H9 (cell line): ENCODE measurements around the gene MLST8. TPM values are rescaled to one million over a fixed set of nuclear protein-coding genes. Genes with fewer than 3 reads are reported as not detected.

Experiments
- DNase-seq: peaks from one replicate; pipeline ENCODE4 v3.0.0-alpha.2; 2017
- H2AFZ ChIP-seq: one replicate; pipeline ENCODE4 v1.6.1; 2013; ENCODE audit warnings: mild to moderate bottlenecking, low read length, control low read depth, moderate library complexity
- H2AK5ac ChIP-seq: 2 replicates; pipeline ENCODE4 v1.6.1; 2013; ENCODE audit warnings: low read length, control low read depth, mixed read lengths; ENCODE audit not compliant: insufficient read length
- H2BK120ac ChIP-seq: one replicate; pipeline ENCODE4 v1.6.1; 2013; ENCODE audit warnings: low read depth, mild to moderate bottlenecking, low read length, control low read depth, inconsistent platforms; ENCODE audit not compliant: poor library complexity, severe bottlenecking
- H2BK12ac ChIP-seq: 2 replicates; pipeline ENCODE4 v1.6.1; 2013; ENCODE audit warnings: low read length, control low read depth, mixed read lengths, low read depth; ENCODE audit not compliant: insufficient read length
- H2BK15ac ChIP-seq: 2 replicates; pipeline ENCODE4 v1.6.1; 2013; ENCODE audit warnings: low read depth, low read length, control low read depth
- H2BK20ac ChIP-seq: one replicate; pipeline ENCODE4 v1.6.1; 2013; ENCODE audit warnings: low read depth, mild to moderate bottlenecking, low read length, control low read depth, inconsistent platforms; ENCODE audit not compliant: poor library complexity, severe bottlenecking
- H2BK5ac ChIP-seq: 2 replicates; pipeline ENCODE4 v1.6.1; 2013; ENCODE audit warnings: low read length, control low read depth, mixed read lengths; ENCODE audit not compliant: insufficient read length
- H3K14ac ChIP-seq: 2 replicates; pipeline ENCODE4 v1.6.1; 2013; ENCODE audit warnings: low read length, control low read depth; ENCODE audit not compliant: insufficient read depth
- H3K18ac ChIP-seq: 2 replicates; pipeline ENCODE4 v1.6.1; 2013; ENCODE audit warnings: low read depth, mild to moderate bottlenecking, mixed read lengths, low read length, control low read depth; ENCODE audit not compliant: insufficient read length
- H3K23ac ChIP-seq: 2 replicates; pipeline ENCODE4 v1.6.1; 2013; ENCODE audit warnings: low read length, control low read depth, mixed read lengths, low read depth; ENCODE audit not compliant: insufficient read length
- H3K23me2 ChIP-seq: 2 replicates; pipeline ENCODE4 v1.6.1; 2013; ENCODE audit warnings: low read depth, mild to moderate bottlenecking, mixed read lengths, low read length, control low read depth; ENCODE audit not compliant: insufficient read length, poor library complexity, severe bottlenecking
- H3K27ac ChIP-seq: 2 replicates; pipeline ENCODE4 v1.5.1; 2013; ENCODE audit warnings: low read length, control low read depth, mixed read lengths, low read depth; ENCODE audit not compliant: insufficient read length
- H3K27me3 ChIP-seq: 2 replicates; pipeline ENCODE4 v1.6.1; 2013; ENCODE audit warnings: low read length, control low read depth, inconsistent platforms; ENCODE audit not compliant: insufficient read depth
- H3K4ac ChIP-seq: 2 replicates; pipeline ENCODE4 v1.6.1; 2013; ENCODE audit warnings: low read depth, mild to moderate bottlenecking, control low read depth, inconsistent platforms, low read length, moderate library complexity
- H3K4me1 ChIP-seq: 2 replicates; pipeline ENCODE4 v1.6.1; 2013; ENCODE audit warnings: low read length, control low read depth, inconsistent platforms; ENCODE audit not compliant: insufficient read depth
- H3K4me2 ChIP-seq: 2 replicates; pipeline ENCODE4 v1.6.1; 2013; ENCODE audit warnings: low read length, control low read depth, mixed read lengths; ENCODE audit not compliant: insufficient read length, insufficient read depth
- H3K56ac ChIP-seq: 2 replicates; pipeline ENCODE4 v1.6.1; 2013; ENCODE audit warnings: low read depth, mild to moderate bottlenecking, mixed read lengths, low read length, control low read depth; ENCODE audit not compliant: insufficient read length
- H3K79me1 ChIP-seq: 2 replicates; pipeline ENCODE4 v1.6.1; 2013; ENCODE audit warnings: low read depth, mild to moderate bottlenecking, moderate library complexity, low read length, control low read depth, inconsistent platforms; ENCODE audit not compliant: insufficient read depth, poor library complexity, severe bottlenecking
- H3K79me2 ChIP-seq: 2 replicates; pipeline ENCODE4 v1.6.1; 2013; ENCODE audit warnings: low read length, control low read depth, inconsistent platforms; ENCODE audit not compliant: insufficient read depth
- H3K9ac ChIP-seq: 2 replicates; pipeline ENCODE4 v1.6.1; 2013; ENCODE audit warnings: low read length, control low read depth, mixed read lengths; ENCODE audit not compliant: insufficient read length; ENCODE audit errors: extremely low read depth
- H3K9me3 ChIP-seq: one replicate; pipeline ENCODE4 v1.6.1; 2013; ENCODE audit warnings: low read depth, low read length, inconsistent platforms; ENCODE audit not compliant: control insufficient read depth
- H3T11ph ChIP-seq: one replicate; pipeline ENCODE4 v1.6.1; 2013; ENCODE audit warnings: mild to moderate bottlenecking, low read length, control low read depth, inconsistent platforms
- H4K20me1 ChIP-seq: one replicate; pipeline ENCODE4 v1.6.1; 2013; ENCODE audit not compliant: control insufficient read depth, insufficient read length, insufficient read depth
- H4K5ac ChIP-seq: 2 replicates; pipeline ENCODE4 v1.6.1; 2013; ENCODE audit warnings: low read depth, mild to moderate bottlenecking, mixed read lengths, low read length, control low read depth; ENCODE audit not compliant: insufficient read length
- H4K8ac ChIP-seq: replicated peaks from 2 replicates; pipeline ENCODE4 v1.6.1; 2013; ENCODE audit warnings: low read length, control low read depth, mixed read lengths, low read depth; ENCODE audit not compliant: insufficient read length
- H4K91ac ChIP-seq: 2 replicates; pipeline ENCODE4 v1.6.1; 2013; ENCODE audit warnings: low read depth, mild to moderate bottlenecking, moderate library complexity, mixed read lengths, low read length, control low read depth; ENCODE audit not compliant: insufficient read length
- H3K27ac Mint-ChIP-seq, 3 experiments: 2 replicates in 2 of 3; 3 replicates in 1 of 3; pipeline ENCODE4 v1.8.0; 2020 to 2021; ENCODE audit warnings: mixed read lengths in 3 of 3, mild to moderate bottlenecking in 1 of 3, moderate library complexity in 1 of 3
- H3K27me3 Mint-ChIP-seq: 2 replicates; pipeline ENCODE4 v1.8.0; 2021; ENCODE audit warnings: low read depth, mild to moderate bottlenecking, moderate library complexity, mixed read lengths
- H3K36me3 Mint-ChIP-seq, 3 experiments: 2 replicates in 2 of 3; 3 replicates in 1 of 3; pipeline ENCODE4 v1.8.0; 2020 to 2021; ENCODE audit warnings: low read depth in 3 of 3, mixed read lengths in 3 of 3; ENCODE audit not compliant: insufficient read depth in 1 of 3
- H3K4me1 Mint-ChIP-seq, 2 experiments: 2 replicates each; pipeline ENCODE4 v1.8.0; 2020; ENCODE audit warnings: mixed read lengths in 2 of 2
- H3K4me3 Mint-ChIP-seq, 2 experiments: 2 replicates in 1 of 2; 3 replicates in 1 of 2; pipeline ENCODE4 v1.8.0; 2020 to 2021; ENCODE audit warnings: mild to moderate bottlenecking in 2 of 2, mixed read lengths in 2 of 2, moderate library complexity in 1 of 2
- H3K9me3 Mint-ChIP-seq, 2 experiments: 2 replicates in 1 of 2; 3 replicates in 1 of 2; pipeline ENCODE4 v1.8.0; 2020; ENCODE audit warnings: mild to moderate bottlenecking in 2 of 2, mixed read lengths in 2 of 2, moderate library complexity in 1 of 2
- CTCF ChIP-seq: fragments of 200-600 bp; sonication (generic); conservative IDR thresholded peaks from 3 replicates; pipeline ENCODE4 v1.8.0; 2021; ENCODE audit warnings: antibody characterized with exemption, mild to moderate bottlenecking
- WGBS: extraction: QIAGEN DNeasy Blood & Tissue Kit; methylation state at CpG from one replicate; pipeline ENCODE4 v1.1.7; 2013; ENCODE audit warnings: missing lambda C conversion rate, low lambda C conversion rate, mixed read lengths; ENCODE audit not compliant: insufficient read length; ENCODE audit errors: extremely low coverage; 5-methylcytosine and 5-hydroxymethylcytosine counted together
- total RNA-seq: library from RNA; stranded (reverse); gene quantifications from 2 replicates; pipeline ENCODE4 v1.2.1, GENCODE V29; 2021

MLST8 gene
- total RNA-seq, 1 experiment from 2014 or later: 74.5 TPM

- Histone ChIP-seq H3K79me1 (peaks cover 6% of the 10 kb centered on the region), H3K27me3 (no peaks in the 10 kb centered on the region), H3K79me2 (peaks cover 6% of the 10 kb centered on the region; the same call in 1 of the 2 replicates), H3K56ac (no peak within 1 kb of the TSS), H4K5ac (no peak within 1 kb of the TSS), H2AK5ac (no peak within 1 kb of the TSS), H3K4me2 (no peak within 1 kb of the TSS), H3K23me2 (peaks cover 15% of the 10 kb centered on the region), H2AFZ (no peak within 1 kb of the TSS), H3K14ac (no peak within 1 kb of the TSS; the same call in 1 of the 2 replicates), H3K9me3 (no peaks in the 10 kb centered on the region), H3K18ac (no peak within 1 kb of the TSS), H2BK5ac (no peak within 1 kb of the TSS), H4K20me1 (no peaks in the 10 kb centered on the region), H4K8ac (no peak within 1 kb of the TSS), H3K4ac (no peak within 1 kb of the TSS), H2BK120ac (no peak within 1 kb of the TSS), H3K9ac (no peak within 1 kb of the TSS), H2BK20ac (no peak within 1 kb of the TSS), H2BK12ac (no peak within 1 kb of the TSS), H3K4me1 (no peaks in the 10 kb centered on the region; the same call in 1 of the 2 replicates), H3T11ph (no peak within 1 kb of the TSS), H4K91ac (no peak within 1 kb of the TSS), H2BK15ac (no peak within 1 kb of the TSS), H3K27ac (no peak within 1 kb of the TSS), H3K23ac (no peak within 1 kb of the TSS)
- Mint-ChIP-seq H3K27ac (peak within 1 kb of the TSS in 2 of 3 experiments; percentile 58 to 75; a peak in 2 of 7 replicates), H3K4me3 (peak within 1 kb of the TSS; percentile 25 to 53; a peak in 2 of 5 replicates), H3K9me3 (no peaks in the 10 kb centered on the region), H3K36me3 (peaks cover 17 to 48% (median 46%) of the 10 kb centered on the region in 3 experiments; a peak in 6 of 7 replicates), H3K4me1 (peaks cover 15 to 19% of the 10 kb centered on the region in 2 experiments), H3K27me3 (no peaks in the 10 kb centered on the region; the same call in 1 of the 2 replicates)
- TF ChIP-seq CTCF: no peak
- DNase-seq: peak; percentile 59
- no CpG with 5 or more reads among the region's 24 CpGs for WGBS
Observed at GRCh38 chr16:2210386-2211365, 5.4 kb downstream of the MLST8 start, which contains the start of gene BRICD5. Gene BRICD5, minus strand, starts transcription at chr16:2210863. Its CDS starts 30 bp downstream, at chr16:2210833.
